ENCODE results near the gene ARHGAP24. TPM values are rescaled to one million over a fixed set of nuclear protein-coding genes. Genes with fewer than 3 reads are reported as not detected.
"Not testable (repeated sequence)": the region's sequence is repeated elsewhere in the genome, so short reads cannot be mapped to it uniquely, and the experiment has no call there.

ARHGAP24 gene
- total RNA-seq, 1 experiment from 2014 or later, result 5.8 TPM

GRCh38 chr4:85951099-85951498, 476.1 kb downstream of the ARHGAP24 start:
- no peak for DNase-seq (ENCODE audit: low read depth)

DNA sequence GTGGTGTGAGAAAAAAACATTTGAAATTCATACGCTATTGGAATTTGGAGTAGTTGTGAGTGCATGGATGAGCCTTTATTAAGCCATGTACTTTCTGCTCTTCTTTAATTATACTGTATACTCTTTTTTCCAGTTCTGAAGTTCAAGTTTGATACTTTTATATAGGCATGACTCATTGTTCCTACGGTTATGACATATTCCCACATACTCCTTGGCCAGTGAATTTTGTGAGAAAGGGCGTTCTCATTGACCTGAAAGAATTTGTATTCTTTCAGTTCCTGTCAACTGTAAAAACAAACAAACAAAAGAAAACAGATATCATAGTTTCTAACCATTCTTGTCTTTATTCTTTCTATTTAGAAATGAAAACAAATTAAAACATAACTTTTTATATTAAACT, 477.6 kb downstream of the ARHGAP24 start:
- peak; percentile 52 for DNase-seq (ENCODE audit: low read depth)

DNA sequence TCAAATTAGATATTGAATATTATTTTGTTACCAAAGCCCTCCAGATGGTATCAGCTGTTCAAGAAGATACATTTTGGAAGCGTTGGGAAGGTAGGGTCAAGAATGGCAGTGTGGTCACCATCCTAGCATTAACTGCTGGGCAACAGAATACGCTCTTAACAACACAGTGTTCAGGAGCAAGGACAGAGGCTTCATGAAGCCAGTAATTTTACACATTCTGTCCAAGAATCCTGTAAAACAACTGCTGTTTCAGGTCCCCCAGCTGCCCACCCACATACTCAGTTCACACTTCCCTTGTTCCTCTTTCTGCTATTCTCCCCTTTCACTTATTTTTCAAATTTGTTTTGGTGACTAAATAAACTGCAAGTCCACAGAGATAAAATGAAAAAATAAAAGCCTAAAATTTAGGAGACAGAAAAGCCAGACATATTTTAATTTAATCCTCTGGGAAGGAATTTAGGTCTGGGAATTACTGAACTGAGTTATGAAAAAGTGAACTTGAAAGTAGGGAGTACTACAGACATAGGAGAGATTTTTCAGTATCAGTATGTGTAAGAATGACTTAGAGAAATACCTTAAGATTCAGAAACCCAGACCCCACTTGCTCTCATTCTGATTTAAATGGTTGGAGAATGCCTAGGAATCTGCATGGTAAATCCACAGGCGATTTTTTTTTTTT, 478.2 kb downstream of the ARHGAP24 start:
- no peak for DNase-seq (ENCODE audit: low read depth)

- peak; percentile 87 for DNase-seq (ENCODE audit: low read depth)
These were observed 478.7 kb downstream of the ARHGAP24 start for GRCh38 chr4:85953651-85954018.

DNA sequence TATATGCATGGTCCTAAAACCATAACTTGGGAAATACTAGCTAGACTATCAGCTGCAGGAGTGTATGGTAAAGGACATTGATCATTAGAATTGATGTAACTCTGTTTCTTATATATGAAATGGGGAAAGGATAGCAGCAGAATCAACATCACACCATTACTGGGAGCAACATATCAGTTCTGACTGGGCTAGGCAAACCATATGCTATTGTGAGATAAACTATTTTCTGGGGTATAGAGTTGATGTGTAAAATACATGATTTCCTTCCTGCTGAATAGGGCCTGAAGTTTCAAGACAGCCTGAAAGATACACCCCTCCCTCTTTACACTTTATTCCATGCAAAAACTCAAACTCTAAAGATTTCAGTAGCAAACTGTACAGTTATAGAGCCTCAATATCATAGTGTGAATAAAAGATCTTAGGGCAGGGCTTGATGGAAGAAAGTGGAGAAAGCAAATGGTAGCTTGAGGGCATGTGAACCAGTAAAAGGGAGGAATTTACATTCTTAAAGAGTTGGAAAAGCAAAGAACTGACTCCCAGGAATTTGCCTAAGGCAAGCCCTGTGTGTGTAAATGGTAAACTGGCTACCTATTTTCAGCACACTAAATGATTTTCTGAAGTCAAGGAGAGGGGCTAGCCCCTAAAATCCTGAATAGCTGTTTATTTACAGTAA, 480.8 kb downstream of the ARHGAP24 start:
- no peak for DNase-seq (ENCODE audit: low read depth)

DNA sequence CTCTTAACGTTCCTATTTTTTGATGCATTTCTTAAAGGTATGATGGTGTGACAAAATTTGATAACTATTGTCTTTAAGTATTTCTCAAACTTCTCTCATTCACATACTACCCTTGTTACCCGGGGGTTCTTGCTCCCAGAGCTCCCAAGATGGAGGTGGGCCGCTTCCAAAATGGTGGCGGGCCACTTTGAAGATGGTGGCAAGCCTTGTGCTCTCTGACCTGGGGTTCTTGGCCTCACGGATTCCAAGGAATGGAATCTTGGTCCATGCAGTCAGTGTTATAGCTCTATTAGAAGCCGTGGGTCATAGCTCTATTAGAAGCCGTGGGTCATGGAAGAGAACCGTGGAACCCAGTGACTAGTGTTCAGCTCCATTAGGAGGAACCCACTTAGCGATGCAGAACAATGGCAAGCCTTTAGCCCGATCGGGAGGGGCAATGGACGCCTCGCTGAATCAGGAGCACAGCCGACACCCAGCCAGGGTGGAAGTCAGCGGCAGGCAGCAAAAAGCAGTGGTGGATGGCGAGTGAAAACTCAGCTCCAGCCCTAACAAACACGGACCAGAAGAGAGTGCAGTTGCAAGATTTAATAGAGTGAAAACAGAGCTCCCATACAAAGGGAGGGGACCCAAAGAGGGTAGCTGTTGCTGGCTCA, 481.5 kb downstream of the ARHGAP24 start:
- no peak for DNase-seq (ENCODE audit: low read depth)

GRCh38 chr4:85961887-85962286, 486.9 kb downstream of the ARHGAP24 start:
- no peak for DNase-seq (ENCODE audit: low read depth)

DNA sequence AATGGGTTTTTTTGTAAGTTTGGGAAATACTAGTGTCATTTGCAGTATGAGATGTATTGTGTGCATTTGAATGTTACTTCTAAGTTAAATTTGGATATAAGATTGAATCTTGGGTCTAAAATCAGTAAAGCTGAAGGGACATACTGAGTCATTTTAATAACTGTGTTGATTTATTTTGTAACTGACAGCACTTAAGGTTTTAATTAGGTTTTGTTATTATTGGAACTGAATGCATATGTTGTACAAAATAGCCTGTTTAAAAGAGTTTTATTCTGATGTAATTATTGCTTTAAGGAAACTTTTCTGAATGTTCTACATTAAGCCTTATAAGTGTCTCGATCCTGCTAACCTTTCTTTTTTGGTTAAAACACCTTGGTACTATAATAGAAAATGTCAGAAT, 488.3 kb downstream of the ARHGAP24 start:
- DNase-seq (ENCODE audit: low read depth), result no peak

- peak; percentile 20 for DNase-seq (ENCODE audit: low read depth)
These were observed 489.3 kb downstream of the ARHGAP24 start for GRCh38 chr4:85964298-85964697.

GRCh38 chr4:85965017-85965416, 490.1 kb downstream of the ARHGAP24 start:
- not testable (repeated sequence) for DNase-seq (ENCODE audit: low read depth)

DNA sequence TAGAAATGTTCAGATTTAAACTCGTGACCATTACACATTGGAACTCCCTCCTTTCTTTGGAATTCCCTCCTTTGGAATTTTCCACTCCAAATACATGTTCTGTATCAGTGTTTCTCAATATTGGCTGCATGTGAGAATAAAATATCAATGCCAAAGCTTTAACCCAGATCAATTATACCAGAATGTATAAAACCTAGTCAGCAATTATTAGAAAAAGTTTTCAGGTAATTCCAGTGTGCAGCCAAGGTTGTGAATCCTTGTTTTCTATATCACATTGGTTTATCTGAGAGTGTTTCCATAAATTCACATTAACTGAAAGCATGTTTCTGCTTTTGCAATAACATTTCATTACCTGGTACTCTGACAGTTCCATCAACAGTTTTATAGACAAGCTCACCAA, 490.6 kb downstream of the ARHGAP24 start:
- DNase-seq (ENCODE audit: low read depth), result no peak

DNA sequence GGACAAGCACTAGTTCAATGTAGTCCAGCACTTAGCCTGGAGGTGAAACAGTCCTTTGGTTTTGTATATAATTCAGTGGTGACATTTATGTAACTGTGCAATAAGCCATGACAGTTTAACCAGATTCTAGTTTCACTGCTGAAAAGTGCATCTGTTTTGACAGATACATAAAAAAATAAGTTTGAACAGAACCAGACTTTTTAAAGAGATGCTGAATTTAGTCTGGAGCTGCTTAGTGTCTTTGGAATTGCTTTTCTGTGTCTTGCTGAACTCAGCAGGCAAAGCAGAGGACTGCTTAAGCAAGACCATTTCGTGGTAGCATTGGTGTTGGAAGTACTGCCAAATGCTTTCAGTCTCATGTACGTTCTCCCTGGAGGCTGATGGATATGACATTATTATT, 491.4 kb downstream of the ARHGAP24 start:
- DNase-seq (ENCODE audit: low read depth), result no peak

DNA sequence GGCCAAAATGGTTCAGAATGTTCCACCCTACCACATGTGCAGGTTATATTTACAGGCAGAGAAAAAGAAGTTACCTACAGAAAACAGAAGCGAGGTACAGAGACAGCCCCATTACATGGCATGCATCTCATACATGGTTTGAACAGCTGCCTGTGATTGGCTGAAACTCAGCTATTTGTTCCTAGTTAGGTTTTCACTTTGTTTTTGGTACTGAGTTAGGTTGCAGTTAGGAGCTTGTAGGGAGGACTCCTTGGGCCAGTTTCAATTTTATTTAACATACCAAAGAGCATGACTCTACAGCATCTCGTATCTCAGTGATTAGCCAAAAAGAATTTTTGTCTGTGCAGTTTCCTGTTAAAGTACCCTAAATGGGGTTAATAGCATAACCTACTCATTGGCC, 492.9 kb downstream of the ARHGAP24 start:
- DNase-seq (ENCODE audit: low read depth), result no peak

- peak; percentile 67 for DNase-seq (ENCODE audit: low read depth)
These were observed 494.2 kb downstream of the ARHGAP24 start for GRCh38 chr4:85968945-85969819.

DNA sequence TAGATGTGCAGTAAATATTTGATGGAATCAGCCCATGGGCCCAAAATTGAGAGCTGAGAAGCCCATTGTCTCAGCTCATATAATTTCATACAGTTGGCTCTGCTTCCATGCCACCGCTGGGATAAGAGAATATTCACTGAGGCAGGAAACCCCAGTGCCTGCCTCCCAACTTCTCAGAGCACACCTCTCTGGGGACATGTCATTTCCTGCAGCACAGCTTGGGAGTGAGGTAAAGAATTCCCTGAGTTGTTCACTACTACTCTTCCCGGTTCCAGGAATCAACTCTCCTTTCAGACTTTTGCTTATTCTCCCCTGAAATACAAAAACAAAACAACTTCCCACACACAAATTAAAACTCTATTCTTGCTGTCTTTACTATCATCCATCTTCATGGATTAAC, 495.6 kb downstream of the ARHGAP24 start:
- DNase-seq (ENCODE audit: low read depth), result no peak

DNA sequence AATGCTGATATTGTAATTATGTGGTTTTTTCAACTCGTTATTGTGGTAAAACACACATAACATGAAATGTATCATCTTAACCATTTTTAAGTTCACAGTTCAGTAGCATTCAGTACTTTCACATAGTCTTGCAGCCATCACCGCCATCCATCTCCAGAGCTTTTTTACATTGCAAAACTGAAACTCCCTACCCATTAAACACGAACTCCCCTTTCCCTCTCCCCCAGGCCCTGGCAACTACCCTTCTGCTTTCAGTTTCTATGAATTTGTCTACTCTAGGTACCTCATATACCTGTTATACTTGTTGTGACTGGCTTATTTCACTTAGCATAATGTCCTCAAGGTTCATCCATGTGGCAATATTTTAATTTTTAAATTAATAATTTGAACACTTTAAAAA, 504.3 kb downstream of the ARHGAP24 start:
- DNase-seq (ENCODE audit: low read depth), result no peak

DNA sequence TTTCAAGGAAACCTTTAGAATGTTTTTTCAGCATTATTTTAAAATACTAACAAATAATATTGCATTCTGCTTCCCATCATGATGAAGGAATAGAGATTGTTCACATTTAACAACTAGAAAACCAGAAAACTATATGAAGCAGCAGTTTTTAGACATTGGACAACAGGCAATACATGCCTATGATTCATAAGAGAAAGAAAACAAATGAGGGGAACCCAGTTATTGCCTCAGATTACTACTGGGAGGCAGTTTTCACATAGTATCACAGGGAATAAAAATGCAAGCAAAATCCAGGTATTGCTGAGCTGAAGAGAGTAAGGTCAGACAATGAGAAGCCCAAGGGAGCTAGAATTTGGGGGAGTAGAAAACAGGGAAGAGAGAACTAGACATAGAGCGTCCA, 511.3 kb downstream of the ARHGAP24 start:
- DNase-seq (ENCODE audit: low read depth), result no peak

GRCh38 chr4:85993641-85994040, 518.7 kb downstream of the ARHGAP24 start:
- no peak for DNase-seq (ENCODE audit: low read depth)

DNA sequence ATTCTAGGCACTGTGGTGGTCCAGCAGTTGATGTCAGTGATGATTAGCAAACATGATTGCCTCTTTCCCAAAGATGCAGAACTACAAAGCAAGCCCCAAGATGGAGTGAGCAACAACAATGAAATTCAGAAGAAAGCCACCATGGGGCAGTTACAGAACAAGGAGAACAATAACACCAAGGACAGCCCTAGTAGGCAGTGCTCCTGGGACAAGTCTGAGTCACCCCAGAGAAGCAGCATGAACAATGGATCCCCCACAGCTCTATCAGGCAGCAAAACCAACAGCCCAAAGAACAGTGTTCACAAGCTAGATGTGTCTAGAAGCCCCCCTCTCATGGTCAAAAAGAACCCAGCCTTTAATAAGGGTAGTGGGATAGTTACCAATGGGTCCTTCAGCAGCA, 519.6 kb downstream of the ARHGAP24 start:
- DNase-seq (ENCODE audit: low read depth), result peak; percentile 41

DNA sequence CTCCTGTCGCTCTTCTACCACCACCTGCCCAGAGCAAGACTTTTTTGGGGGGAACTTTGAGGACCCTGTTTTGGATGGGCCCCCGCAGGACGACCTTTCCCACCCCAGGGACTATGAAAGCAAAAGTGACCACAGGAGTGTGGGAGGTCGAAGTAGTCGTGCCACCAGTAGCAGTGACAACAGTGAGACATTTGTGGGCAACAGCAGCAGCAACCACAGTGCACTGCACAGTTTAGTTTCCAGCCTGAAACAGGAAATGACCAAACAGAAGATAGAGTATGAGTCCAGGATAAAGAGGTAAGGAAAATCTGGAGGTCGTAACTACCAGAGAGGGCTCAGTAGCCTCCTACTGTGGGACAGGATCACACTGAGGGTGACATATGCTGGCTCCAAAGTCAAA, 520.4 kb downstream of the ARHGAP24 start:
- DNase-seq (ENCODE audit: low read depth), result peak; percentile 33

DNA sequence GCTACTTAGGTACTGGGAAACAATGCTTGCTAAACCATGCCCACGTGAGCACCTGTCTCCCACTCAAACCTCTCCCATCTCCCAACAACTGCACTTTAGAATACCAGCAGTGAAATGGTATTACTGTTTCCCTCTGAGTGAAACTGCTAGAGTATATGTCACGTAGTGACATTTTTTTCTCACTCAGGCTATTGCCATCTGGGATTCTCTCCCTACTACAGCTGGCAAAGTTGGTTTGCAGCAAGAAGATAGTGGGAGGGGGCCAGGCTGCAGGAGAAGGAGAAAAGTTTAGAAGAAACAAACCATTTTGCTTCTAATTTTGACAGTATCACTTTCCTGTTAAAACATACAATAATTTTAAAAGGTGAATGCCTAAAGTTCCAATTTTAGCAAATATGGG, 526.6 kb downstream of the ARHGAP24 start:
- DNase-seq (ENCODE audit: low read depth), result no peak

DNA sequence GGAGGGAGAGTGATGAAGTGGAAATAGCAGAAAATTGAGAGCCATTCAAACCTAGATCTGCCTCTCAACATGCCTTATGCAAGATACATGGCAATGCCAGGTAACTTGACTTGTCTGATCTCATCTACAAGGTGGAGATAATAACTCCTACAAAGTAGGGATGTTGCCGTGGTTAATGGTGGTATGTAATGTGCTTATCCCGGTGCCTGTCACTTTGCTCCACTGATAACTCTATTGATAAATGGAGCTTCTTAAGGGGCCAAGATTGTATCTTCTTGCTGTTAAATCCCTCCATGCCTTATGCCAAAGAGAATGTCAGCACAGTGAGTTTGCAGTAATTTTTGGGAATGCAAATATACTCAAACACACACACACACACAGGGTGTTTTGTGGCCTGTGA, 529.1 kb downstream of the ARHGAP24 start:
- DNase-seq (ENCODE audit: low read depth), result no peak
